H9 (cell line): ENCODE results near the gene TMEM267. TPM values are rescaled to one million over a fixed set of nuclear protein-coding genes. Genes with fewer than 3 reads are reported as not detected.
A peak's percentile ranks its signal among the peaks of the same experiment; 100 is the strongest.

Experiments
- DNase-seq: peaks from one replicate; pipeline ENCODE4 v3.0.0-alpha.2; 2017
- H2AFZ ChIP-seq: one replicate; pipeline ENCODE4 v1.6.1; 2013; ENCODE audit warnings: mild to moderate bottlenecking, low read length, control low read depth, moderate library complexity
- H2AK5ac ChIP-seq: 2 replicates; pipeline ENCODE4 v1.6.1; 2013; ENCODE audit warnings: low read length, control low read depth, mixed read lengths; ENCODE audit not compliant: insufficient read length
- H2BK120ac ChIP-seq: one replicate; pipeline ENCODE4 v1.6.1; 2013; ENCODE audit warnings: low read depth, mild to moderate bottlenecking, low read length, control low read depth, inconsistent platforms; ENCODE audit not compliant: poor library complexity, severe bottlenecking
- H2BK12ac ChIP-seq: 2 replicates; pipeline ENCODE4 v1.6.1; 2013; ENCODE audit warnings: low read length, control low read depth, mixed read lengths, low read depth; ENCODE audit not compliant: insufficient read length
- H2BK15ac ChIP-seq: 2 replicates; pipeline ENCODE4 v1.6.1; 2013; ENCODE audit warnings: low read depth, low read length, control low read depth
- H2BK20ac ChIP-seq: one replicate; pipeline ENCODE4 v1.6.1; 2013; ENCODE audit warnings: low read depth, mild to moderate bottlenecking, low read length, control low read depth, inconsistent platforms; ENCODE audit not compliant: poor library complexity, severe bottlenecking
- H2BK5ac ChIP-seq: 2 replicates; pipeline ENCODE4 v1.6.1; 2013; ENCODE audit warnings: low read length, control low read depth, mixed read lengths; ENCODE audit not compliant: insufficient read length
- H3K14ac ChIP-seq: 2 replicates; pipeline ENCODE4 v1.6.1; 2013; ENCODE audit warnings: low read length, control low read depth; ENCODE audit not compliant: insufficient read depth
- H3K18ac ChIP-seq: 2 replicates; pipeline ENCODE4 v1.6.1; 2013; ENCODE audit warnings: low read depth, mild to moderate bottlenecking, mixed read lengths, low read length, control low read depth; ENCODE audit not compliant: insufficient read length
- H3K23ac ChIP-seq: 2 replicates; pipeline ENCODE4 v1.6.1; 2013; ENCODE audit warnings: low read length, control low read depth, mixed read lengths, low read depth; ENCODE audit not compliant: insufficient read length
- H3K23me2 ChIP-seq: 2 replicates; pipeline ENCODE4 v1.6.1; 2013; ENCODE audit warnings: low read depth, mild to moderate bottlenecking, mixed read lengths, low read length, control low read depth; ENCODE audit not compliant: insufficient read length, poor library complexity, severe bottlenecking
- H3K27ac ChIP-seq: 2 replicates; pipeline ENCODE4 v1.5.1; 2013; ENCODE audit warnings: low read length, control low read depth, mixed read lengths, low read depth; ENCODE audit not compliant: insufficient read length
- H3K27me3 ChIP-seq: 2 replicates; pipeline ENCODE4 v1.6.1; 2013; ENCODE audit warnings: low read length, control low read depth, inconsistent platforms; ENCODE audit not compliant: insufficient read depth
- H3K4ac ChIP-seq: 2 replicates; pipeline ENCODE4 v1.6.1; 2013; ENCODE audit warnings: low read depth, mild to moderate bottlenecking, control low read depth, inconsistent platforms, low read length, moderate library complexity
- H3K4me1 ChIP-seq: 2 replicates; pipeline ENCODE4 v1.6.1; 2013; ENCODE audit warnings: low read length, control low read depth, inconsistent platforms; ENCODE audit not compliant: insufficient read depth
- H3K4me2 ChIP-seq: 2 replicates; pipeline ENCODE4 v1.6.1; 2013; ENCODE audit warnings: low read length, control low read depth, mixed read lengths; ENCODE audit not compliant: insufficient read length, insufficient read depth
- H3K56ac ChIP-seq: 2 replicates; pipeline ENCODE4 v1.6.1; 2013; ENCODE audit warnings: low read depth, mild to moderate bottlenecking, mixed read lengths, low read length, control low read depth; ENCODE audit not compliant: insufficient read length
- H3K79me1 ChIP-seq: 2 replicates; pipeline ENCODE4 v1.6.1; 2013; ENCODE audit warnings: low read depth, mild to moderate bottlenecking, moderate library complexity, low read length, control low read depth, inconsistent platforms; ENCODE audit not compliant: insufficient read depth, poor library complexity, severe bottlenecking
- H3K79me2 ChIP-seq: 2 replicates; pipeline ENCODE4 v1.6.1; 2013; ENCODE audit warnings: low read length, control low read depth, inconsistent platforms; ENCODE audit not compliant: insufficient read depth
- H3K9ac ChIP-seq: 2 replicates; pipeline ENCODE4 v1.6.1; 2013; ENCODE audit warnings: low read length, control low read depth, mixed read lengths; ENCODE audit not compliant: insufficient read length; ENCODE audit errors: extremely low read depth
- H3K9me3 ChIP-seq: one replicate; pipeline ENCODE4 v1.6.1; 2013; ENCODE audit warnings: low read depth, low read length, inconsistent platforms; ENCODE audit not compliant: control insufficient read depth
- H3T11ph ChIP-seq: one replicate; pipeline ENCODE4 v1.6.1; 2013; ENCODE audit warnings: mild to moderate bottlenecking, low read length, control low read depth, inconsistent platforms
- H4K20me1 ChIP-seq: one replicate; pipeline ENCODE4 v1.6.1; 2013; ENCODE audit not compliant: control insufficient read depth, insufficient read length, insufficient read depth
- H4K5ac ChIP-seq: 2 replicates; pipeline ENCODE4 v1.6.1; 2013; ENCODE audit warnings: low read depth, mild to moderate bottlenecking, mixed read lengths, low read length, control low read depth; ENCODE audit not compliant: insufficient read length
- H4K8ac ChIP-seq: replicated peaks from 2 replicates; pipeline ENCODE4 v1.6.1; 2013; ENCODE audit warnings: low read length, control low read depth, mixed read lengths, low read depth; ENCODE audit not compliant: insufficient read length
- H4K91ac ChIP-seq: 2 replicates; pipeline ENCODE4 v1.6.1; 2013; ENCODE audit warnings: low read depth, mild to moderate bottlenecking, moderate library complexity, mixed read lengths, low read length, control low read depth; ENCODE audit not compliant: insufficient read length
- H3K27ac Mint-ChIP-seq, 3 experiments: 2 replicates in 2 of 3; 3 replicates in 1 of 3; pipeline ENCODE4 v1.8.0; 2020 to 2021; ENCODE audit warnings: mixed read lengths in 3 of 3, mild to moderate bottlenecking in 1 of 3, moderate library complexity in 1 of 3
- H3K27me3 Mint-ChIP-seq: 2 replicates; pipeline ENCODE4 v1.8.0; 2021; ENCODE audit warnings: low read depth, mild to moderate bottlenecking, moderate library complexity, mixed read lengths
- H3K36me3 Mint-ChIP-seq, 3 experiments: 2 replicates in 2 of 3; 3 replicates in 1 of 3; pipeline ENCODE4 v1.8.0; 2020 to 2021; ENCODE audit warnings: low read depth in 3 of 3, mixed read lengths in 3 of 3; ENCODE audit not compliant: insufficient read depth in 1 of 3
- H3K4me1 Mint-ChIP-seq, 2 experiments: 2 replicates each; pipeline ENCODE4 v1.8.0; 2020; ENCODE audit warnings: mixed read lengths in 2 of 2
- H3K4me3 Mint-ChIP-seq, 2 experiments: 2 replicates in 1 of 2; 3 replicates in 1 of 2; pipeline ENCODE4 v1.8.0; 2020 to 2021; ENCODE audit warnings: mild to moderate bottlenecking in 2 of 2, mixed read lengths in 2 of 2, moderate library complexity in 1 of 2
- H3K9me3 Mint-ChIP-seq, 2 experiments: 2 replicates in 1 of 2; 3 replicates in 1 of 2; pipeline ENCODE4 v1.8.0; 2020; ENCODE audit warnings: mild to moderate bottlenecking in 2 of 2, mixed read lengths in 2 of 2, moderate library complexity in 1 of 2
- CTCF ChIP-seq: fragments of 200-600 bp; sonication (generic); conservative IDR thresholded peaks from 3 replicates; pipeline ENCODE4 v1.8.0; 2021; ENCODE audit warnings: antibody characterized with exemption, mild to moderate bottlenecking
- WGBS: extraction: QIAGEN DNeasy Blood & Tissue Kit; methylation state at CpG from one replicate; pipeline ENCODE4 v1.1.7; 2013; ENCODE audit warnings: missing lambda C conversion rate, low lambda C conversion rate, mixed read lengths; ENCODE audit not compliant: insufficient read length; ENCODE audit errors: extremely low coverage; 5-methylcytosine and 5-hydroxymethylcytosine counted together
- total RNA-seq: library from RNA; stranded (reverse); gene quantifications from 2 replicates; pipeline ENCODE4 v1.2.1, GENCODE V29; 2021

TMEM267 gene
- total RNA-seq, 1 experiment from 2014 or later = 5.1 TPM

- Mint-ChIP-seq H3K27me3 (peaks cover 4% of the 10 kb centered on the region; the same call in 1 of the 2 replicates), H3K4me1 (peaks cover 15 to 16% of the 10 kb centered on the region in 2 experiments), H3K27ac (peak overlapping the region in 2 of 3 experiments; percentile 4 to 5; a peak in 2 of 7 replicates), H3K4me3 (peak overlapping the region; percentile 93 to 94), H3K9me3 (peaks cover 16 to 17% of the 10 kb centered on the region in 2 experiments), H3K36me3 (peaks cover 19 to 21% (median 20%) of the 10 kb centered on the region in 3 experiments)
- peak overlapping the region; percentile 61 for H3K4me2 ChIP-seq
- H3K23me2 ChIP-seq = peaks cover 6% of the 10 kb centered on the region
- no peak overlapping the region for H2AFZ ChIP-seq
- no peak overlapping the region for H3K56ac ChIP-seq
- no peaks in the 10 kb centered on the region for H4K20me1 ChIP-seq
- H4K8ac ChIP-seq = no peak overlapping the region
- no peak overlapping the region for H3K18ac ChIP-seq
- H3K79me1 ChIP-seq = no peaks in the 10 kb centered on the region
- H3T11ph ChIP-seq = no peak overlapping the region
- TF ChIP-seq CTCF = no peak
- WGBS = no CpG with 5 or more reads among the region's 1 CpG
- H4K5ac ChIP-seq = no peak overlapping the region
- no peak overlapping the region for H2BK120ac ChIP-seq
- no peak overlapping the region for H2BK12ac ChIP-seq
- no peak overlapping the region for H2BK15ac ChIP-seq
- H2BK20ac ChIP-seq = no peak overlapping the region
- H3K23ac ChIP-seq = no peak overlapping the region
- H3K27ac ChIP-seq = no peak overlapping the region
- H3K14ac ChIP-seq = no peak overlapping the region
- no peak overlapping the region for H2AK5ac ChIP-seq
- no peak overlapping the region for H3K4ac ChIP-seq
- H3K27me3 ChIP-seq = no peaks in the 10 kb centered on the region
- no peak overlapping the region for H4K91ac ChIP-seq
- no peak overlapping the region for H2BK5ac ChIP-seq
- no peaks in the 10 kb centered on the region; the same call in 1 of the 2 replicates for H3K79me2 ChIP-seq
- peak overlapping the region; percentile 86 for H3K9ac ChIP-seq
- DNase-seq = no peak
- no peaks in the 10 kb centered on the region for H3K9me3 ChIP-seq
- H3K4me1 ChIP-seq = no peaks in the 10 kb centered on the region; the same call in 1 of the 2 replicates
These were observed 32.0 kb upstream of the TMEM267 start for GRCh38 chr5:43515678-43516048.
